Left ventricle myocardium inferior (tissue), 1 donor: ENCODE results near the gene CMIP. TPM values are rescaled to one million over a fixed set of nuclear protein-coding genes. Genes with fewer than 3 reads are reported as not detected.

ENCODE experiments used
- DNase-seq: peaks from one replicate; pipeline ENCODE4 v3.0.0-alpha.2; 2020
- H3K27ac ChIP-seq: fragments of 200-600 bp; replicated peaks from 2 replicates; pipeline ENCODE4 v1.8.0; 2021
- H3K27me3 ChIP-seq: fragments of 200-600 bp; 2 replicates; pipeline ENCODE4 v1.8.0; 2021; ENCODE audit warnings: low read depth
- H3K36me3 ChIP-seq: fragments of 200-600 bp; 2 replicates; pipeline ENCODE4 v1.8.0; 2021
- H3K4me1 ChIP-seq: fragments of 200-600 bp; 2 replicates; pipeline ENCODE4 v1.8.0; 2021
- H3K4me3 ChIP-seq: fragments of 200-600 bp; 2 replicates; pipeline ENCODE4 v1.8.0; 2021; ENCODE audit warnings: mild to moderate bottlenecking, moderate library complexity
- H3K9me3 ChIP-seq: fragments of 200-600 bp; replicated peaks from 2 replicates; pipeline ENCODE4 v1.8.0; 2021
- intact Hi-C: fragments of 100-400 bp; cut with micrococcal nuclease; formaldehyde crosslinking; loops from one replicate; pipeline ENCODE4 v1.11.0; 2022
- total RNA-seq: library from RNA; stranded (reverse); fragmentation: NEBNext Ultra II Directional; extraction: Animal tissue kit (Norgen Biotek cat#: 25700); gene quantifications from one replicate; pipeline ENCODE4 v1.2.1, GENCODE V29; 2021
- TF ChIP-seq, protein P1 (sequence below): fragments of 200-600 bp; IDR thresholded peaks from 2 replicates; pipeline ENCODE4 v1.8.0; 2021; ENCODE audit warnings: antibody characterized with exemption, mild to moderate bottlenecking, borderline replicate concordance
- donor health status: DM: no; HTN: yes; CAD: no; lungs with severe emphysema.

CMIP gene
- total RNA-seq, 1 donor from 2014 or later: 11.2 TPM

DNA sequence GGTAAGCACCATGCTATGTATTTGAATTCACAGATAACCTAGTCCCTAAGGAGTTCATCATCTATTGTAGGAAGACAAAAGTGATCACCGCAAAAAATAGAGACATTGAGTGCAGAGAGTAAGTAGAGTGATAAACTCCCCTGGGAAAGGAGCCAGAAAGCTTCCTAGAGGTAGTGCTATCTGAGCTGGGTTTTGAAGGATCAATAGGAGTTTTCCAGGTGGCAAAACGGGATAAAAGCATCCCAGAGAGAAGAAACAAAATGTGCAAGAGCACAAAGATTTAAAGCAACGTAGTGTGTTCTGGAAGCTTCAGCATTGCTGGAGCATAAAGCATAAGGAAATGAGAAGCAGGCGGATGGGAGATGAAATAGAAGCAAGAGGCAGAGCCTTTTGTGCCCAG lies 213.8 kb downstream of the CMIP start:
- TF ChIP-seq, protein P1, sequence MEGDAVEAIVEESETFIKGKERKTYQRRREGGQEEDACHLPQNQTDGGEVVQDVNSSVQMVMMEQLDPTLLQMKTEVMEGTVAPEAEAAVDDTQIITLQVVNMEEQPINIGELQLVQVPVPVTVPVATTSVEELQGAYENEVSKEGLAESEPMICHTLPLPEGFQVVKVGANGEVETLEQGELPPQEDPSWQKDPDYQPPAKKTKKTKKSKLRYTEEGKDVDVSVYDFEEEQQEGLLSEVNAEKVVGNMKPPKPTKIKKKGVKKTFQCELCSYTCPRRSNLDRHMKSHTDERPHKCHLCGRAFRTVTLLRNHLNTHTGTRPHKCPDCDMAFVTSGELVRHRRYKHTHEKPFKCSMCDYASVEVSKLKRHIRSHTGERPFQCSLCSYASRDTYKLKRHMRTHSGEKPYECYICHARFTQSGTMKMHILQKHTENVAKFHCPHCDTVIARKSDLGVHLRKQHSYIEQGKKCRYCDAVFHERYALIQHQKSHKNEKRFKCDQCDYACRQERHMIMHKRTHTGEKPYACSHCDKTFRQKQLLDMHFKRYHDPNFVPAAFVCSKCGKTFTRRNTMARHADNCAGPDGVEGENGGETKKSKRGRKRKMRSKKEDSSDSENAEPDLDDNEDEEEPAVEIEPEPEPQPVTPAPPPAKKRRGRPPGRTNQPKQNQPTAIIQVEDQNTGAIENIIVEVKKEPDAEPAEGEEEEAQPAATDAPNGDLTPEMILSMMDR: no peak
- Histone ChIP-seq H3K4me3 (no peak overlapping the region), H3K4me1 (peaks cover 5% of the 10 kb centered on the region), H3K9me3 (no peaks in the 10 kb centered on the region), H3K27ac (no peak overlapping the region), H3K27me3 (no peaks in the 10 kb centered on the region), H3K36me3 (peaks cover 37% of the 10 kb centered on the region)
- DNase-seq: no peak
- intact Hi-C loops: no loop called here

GRCh38 chr16:81659249-81659648 lies 214.6 kb downstream of the CMIP start:
- Histone ChIP-seq H3K27me3 (no peaks in the 10 kb centered on the region), H3K27ac (no peak overlapping the region), H3K36me3 (peaks cover 36% of the 10 kb centered on the region), H3K4me3 (no peak overlapping the region), H3K4me1 (peaks cover 4% of the 10 kb centered on the region), H3K9me3 (no peaks in the 10 kb centered on the region)
- intact Hi-C loops: no loop called here
- TF ChIP-seq, protein P1: no peak
- DNase-seq: no peak

- H3K36me3 ChIP-seq: peaks cover 45% of the 10 kb centered on the region
- H3K27me3 ChIP-seq: no peaks in the 10 kb centered on the region
- intact Hi-C loops: no loop called here
- no peak overlapping the region for H3K4me3 ChIP-seq
- TF ChIP-seq, protein P1: no peak
- no peak overlapping the region for H3K27ac ChIP-seq
- H3K9me3 ChIP-seq: no peaks in the 10 kb centered on the region
- no peak for DNase-seq
- no peaks in the 10 kb centered on the region for H3K4me1 ChIP-seq
Observed at GRCh38 chr16:81661082-81661481, 216.5 kb downstream of the CMIP start.

DNA sequence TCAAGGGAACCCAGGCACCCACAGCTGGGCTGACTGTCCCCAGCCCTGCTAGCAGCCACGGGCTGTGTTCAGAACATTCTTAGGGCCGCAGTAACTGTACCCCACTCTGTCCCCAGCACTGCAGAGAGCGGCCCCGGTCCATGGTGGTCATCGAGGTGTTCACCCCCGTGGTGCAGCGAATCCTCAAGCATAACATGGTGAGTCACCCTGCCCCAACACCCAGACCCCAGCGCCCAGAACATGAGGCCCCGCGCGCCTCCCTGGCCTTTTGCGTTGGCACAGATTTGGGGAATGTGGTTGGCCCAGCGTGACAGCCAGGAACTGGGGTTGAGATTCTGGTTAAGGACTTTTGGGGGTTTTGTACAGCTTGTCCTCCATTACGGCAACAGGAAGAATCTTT lies 219.5 kb downstream of the CMIP start:
- intact Hi-C loops: no loop called here
- Histone ChIP-seq H3K9me3 (no peaks in the 10 kb centered on the region), H3K27ac (no peak overlapping the region), H3K4me1 (no peaks in the 10 kb centered on the region), H3K36me3 (peaks cover 32% of the 10 kb centered on the region), H3K27me3 (no peaks in the 10 kb centered on the region), H3K4me3 (no peak overlapping the region)
- no peak for DNase-seq
- TF ChIP-seq, protein P1: no peak

DNA sequence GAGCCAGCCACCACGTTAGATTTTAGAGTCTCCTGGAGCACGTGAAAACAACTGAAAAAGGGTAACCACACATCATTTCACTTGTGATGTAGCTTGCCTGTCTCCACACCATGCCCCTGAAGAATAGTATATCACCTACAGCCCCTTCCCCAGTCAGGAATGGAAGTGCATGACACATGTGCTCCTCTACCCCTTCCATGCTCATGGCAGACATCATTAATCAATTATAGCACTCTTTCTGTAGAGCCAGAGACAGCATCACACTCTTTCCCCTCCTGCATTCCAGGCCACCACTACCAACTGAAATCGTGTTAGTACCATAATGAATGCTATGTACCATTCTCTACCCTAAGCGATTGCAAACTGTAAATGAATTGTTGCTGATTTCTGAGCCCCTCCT lies 221.0 kb downstream of the CMIP start:
- intact Hi-C loops: no loop called here
- H3K27me3 ChIP-seq: no peaks in the 10 kb centered on the region
- DNase-seq: no peak
- TF ChIP-seq, protein P1: no peak
- peaks cover 40% of the 10 kb centered on the region for H3K36me3 ChIP-seq
- H3K9me3 ChIP-seq: no peaks in the 10 kb centered on the region
- no peak overlapping the region for H3K27ac ChIP-seq
- H3K4me3 ChIP-seq: no peak overlapping the region
- no peaks in the 10 kb centered on the region for H3K4me1 ChIP-seq

- Histone ChIP-seq H3K27ac (no peak overlapping the region), H3K4me1 (no peaks in the 10 kb centered on the region), H3K36me3 (peaks cover 42% of the 10 kb centered on the region), H3K9me3 (no peaks in the 10 kb centered on the region), H3K4me3 (no peak overlapping the region), H3K27me3 (no peaks in the 10 kb centered on the region)
- DNase-seq: no peak
- intact Hi-C loops: no loop called here
- TF ChIP-seq, protein P1: no peak
Observed at GRCh38 chr16:81666113-81666512, 221.5 kb downstream of the CMIP start.
